ENCODE data around the gene BPIFB4.
"Not testable (repeated sequence)": the region's sequence is repeated elsewhere in the genome, so short reads cannot be mapped to it uniquely, and the experiment has no call there.

The BPIFB4 gene

GRCh38 chr20:33111306-33111705 is 31.9 kb downstream of the BPIFB4 start:
- no peak for DNase-seq (ENCODE audit: low read depth)
- in situ Hi-C loops (cut with HindIII; ENCODE audit: low sequenced_read_pairs): no loop called here
- TF ChIP-seq CTCF (IDR thresholded peaks at IDR 0.05; ENCODE audit: low read depth, low read length, missing control alignments): no peak
- no peak overlapping the region for H3K4me3 ChIP-seq (ENCODE audit: low read depth, low read length)

GRCh38 chr20:33112547-33113386 is 33.3 kb downstream of the BPIFB4 start:
- in situ Hi-C loops (cut with HindIII; ENCODE audit: low sequenced_read_pairs): no loop called here
- DNase-seq (ENCODE audit: low read depth): no peak
- H3K4me3 ChIP-seq (ENCODE audit: low read depth, low read length): no peak overlapping the region
- TF ChIP-seq CTCF (IDR thresholded peaks at IDR 0.05; ENCODE audit: low read depth, low read length, missing control alignments): no peak

GRCh38 chr20:33113387-33113908 is 34.0 kb downstream of the BPIFB4 start:
- in situ Hi-C loops (cut with HindIII; ENCODE audit: low sequenced_read_pairs): no loop called here
- no peak for TF ChIP-seq CTCF (IDR thresholded peaks at IDR 0.05; ENCODE audit: low read depth, low read length, missing control alignments)
- no peak for DNase-seq (ENCODE audit: low read depth)
- H3K4me3 ChIP-seq (ENCODE audit: low read depth, low read length): no peak overlapping the region

- DNase-seq (ENCODE audit: low read depth); H3K4me3 ChIP-seq (ENCODE audit: low read depth, low read length); in situ Hi-C loops (cut with HindIII; ENCODE audit: low sequenced_read_pairs): not testable (repeated sequence)
Measured at GRCh38 chr20:33115501-33115900, 36.1 kb downstream of the BPIFB4 start.

GRCh38 chr20:33119725-33120720 is 40.6 kb downstream of the BPIFB4 start:
- DNase-seq (ENCODE audit: low read depth): no peak
- in situ Hi-C loops (cut with HindIII; ENCODE audit: low sequenced_read_pairs): no loop called here
- TF ChIP-seq CTCF (IDR thresholded peaks at IDR 0.05; ENCODE audit: low read depth, low read length, missing control alignments): no peak
- H3K4me3 ChIP-seq (ENCODE audit: low read depth, low read length): no peak overlapping the region

GRCh38 chr20:33120934-33121333 is 41.5 kb downstream of the BPIFB4 start:
- DNase-seq (ENCODE audit: low read depth): no peak
- H3K4me3 ChIP-seq (ENCODE audit: low read depth, low read length): no peak overlapping the region
- no peak for TF ChIP-seq CTCF (IDR thresholded peaks at IDR 0.05; ENCODE audit: low read depth, low read length, missing control alignments)
- in situ Hi-C loops (cut with HindIII; ENCODE audit: low sequenced_read_pairs): no loop called here

- H3K4me3 ChIP-seq (ENCODE audit: low read depth, low read length); in situ Hi-C loops (cut with HindIII; ENCODE audit: low sequenced_read_pairs); DNase-seq (ENCODE audit: low read depth): not testable (repeated sequence)
Measured at GRCh38 chr20:33122297-33122696, 42.9 kb downstream of the BPIFB4 start.

Measured in astrocyte of the cerebellum (primary cell).